Measurements from ENCODE around the gene CAPN10. TPM values are rescaled to one million over a fixed set of nuclear protein-coding genes. Genes with fewer than 3 reads are reported as not detected.

Gene CAPN10
- polyA plus RNA-seq, 3 donors, result 7.3 to 57.0 (median 7.4) TPM

- Mint-ChIP-seq H3K4me1 (peaks cover 22% of the 10 kb centered on the region), H3K27me3 (ENCODE audit: low read depth in 3 of 3) (peaks cover 0 to 2% (median 0%) of the 10 kb centered on the region in 3 donors), H3K27ac (peak overlapping the region in 2 of 7 donors; percentile 3 to 70), H3K4me3 (no peak overlapping the region), H3K36me3 (peaks cover 48 to 71% of the 10 kb centered on the region in 2 donors), H3K9me3 (no peaks in the 10 kb centered on the region)
- no peak overlapping the region for H3K27ac ChIP-seq (ENCODE audit: low read depth in 1 of 2, low read length in 2 of 2)
- no peak overlapping the region for H3K9ac ChIP-seq (ENCODE audit: insufficient read depth, low read length, poor library complexity, severe bottlenecking)
- H3K27me3 ChIP-seq (ENCODE audit: control insufficient read depth in 2 of 2, insufficient read depth in 2 of 2, low read length in 2 of 2), result no peaks in the 10 kb centered on the region
- no peaks in the 10 kb centered on the region for H3K9me3 ChIP-seq (replicated peaks in 1 of 2; ENCODE audit: control insufficient read depth in 1 of 2, insufficient read depth in 1 of 2, low read length in 2 of 2)
- H3K36me3 ChIP-seq (replicated peaks in 1 of 2; ENCODE audit: control insufficient read depth in 1 of 2, insufficient read depth in 2 of 2, low read length in 2 of 2), result peaks cover 53 to 73% of the 10 kb centered on the region in 2 donors
- peaks cover 63% of the 10 kb centered on the region for H3K79me2 ChIP-seq (ENCODE audit: insufficient read depth, low read length)
- H3K4me1 ChIP-seq (ENCODE audit: control insufficient read depth in 1 of 2, insufficient read depth in 2 of 2, low read length in 2 of 2), result peaks cover 17 to 20% of the 10 kb centered on the region in 2 donors
- H3K4me3 ChIP-seq (replicated peaks in 1 of 3; ENCODE audit: low read depth in 2 of 3, low read length in 3 of 3), result no peak overlapping the region
- no peak for TF ChIP-seq CTCF (IDR thresholded peaks at IDR 0.05)
- no peak overlapping the region for H3K4me2 ChIP-seq (replicated peaks; ENCODE audit: extremely low read depth, low read length, poor library complexity, severe bottlenecking)
- WGBS (ENCODE audit: insufficient coverage), result no CpG with 5 or more reads among the region's 6 CpGs
- intact Hi-C loops (cut with micrococcal nuclease), result no loop called here
- H4K20me1 ChIP-seq (ENCODE audit: insufficient read depth, low read length), result peaks cover 64% of the 10 kb centered on the region
- no peak for DNase-seq
- no peak overlapping the region for H2AFZ ChIP-seq (ENCODE audit: insufficient read depth, low read depth, low read length, poor library complexity, severe bottlenecking)
Measured at GRCh38 chr2:240591226-240591625, 4.7 kb downstream of the CAPN10 start.

- H3K36me3 ChIP-seq (replicated peaks in 1 of 2; ENCODE audit: control insufficient read depth in 1 of 2, insufficient read depth in 2 of 2, low read length in 2 of 2), result peaks cover 56 to 79% of the 10 kb centered on the region in 2 donors
Measured at GRCh38 chr2:240591784-240592183, 5.2 kb downstream of the CAPN10 start.

More at GRCh38 chr2:240591784-240592183, 5.2 kb downstream of the CAPN10 start:
- Histone ChIP-seq H3K27me3 (ENCODE audit: control insufficient read depth in 2 of 2, insufficient read depth in 2 of 2, low read length in 2 of 2) (no peaks in the 10 kb centered on the region), H3K4me2 (replicated peaks; ENCODE audit: extremely low read depth, low read length, poor library complexity, severe bottlenecking) (no peak overlapping the region), H2AFZ (ENCODE audit: insufficient read depth, low read depth, low read length, poor library complexity, severe bottlenecking) (no peak overlapping the region), H3K9me3 (replicated peaks in 1 of 2; ENCODE audit: control insufficient read depth in 1 of 2, insufficient read depth in 1 of 2, low read length in 2 of 2) (no peaks in the 10 kb centered on the region), H4K20me1 (ENCODE audit: insufficient read depth, low read length) (peaks cover 64% of the 10 kb centered on the region), H3K9ac (ENCODE audit: insufficient read depth, low read length, poor library complexity, severe bottlenecking) (no peak overlapping the region), H3K4me3 (replicated peaks in 1 of 3; ENCODE audit: low read depth in 2 of 3, low read length in 3 of 3) (no peak overlapping the region), H3K27ac (ENCODE audit: low read depth in 1 of 2, low read length in 2 of 2) (no peak overlapping the region), H3K79me2 (ENCODE audit: insufficient read depth, low read length) (peaks cover 63% of the 10 kb centered on the region), H3K4me1 (ENCODE audit: control insufficient read depth in 1 of 2, insufficient read depth in 2 of 2, low read length in 2 of 2) (peaks cover 17% of the 10 kb centered on the region in 2 donors)
- peaks cover 0 to 2% (median 0%) of the 10 kb centered on the region in 3 donors for H3K27me3 Mint-ChIP-seq (ENCODE audit: low read depth in 3 of 3)
- peak overlapping the region in 2 of 7 donors; percentile 42 to 91 for H3K27ac Mint-ChIP-seq
- WGBS (ENCODE audit: insufficient coverage), result 98% methylated on average over 13 of the region's 13 CpGs
- intact Hi-C loops (cut with micrococcal nuclease), result no loop called here
- DNase-seq, result no peak
- H3K4me1 Mint-ChIP-seq, result peaks cover 22% of the 10 kb centered on the region
- no peak overlapping the region for H3K4me3 Mint-ChIP-seq
- peaks cover 50 to 77% of the 10 kb centered on the region in 2 donors for H3K36me3 Mint-ChIP-seq
- TF ChIP-seq CTCF (IDR thresholded peaks at IDR 0.05), result no peak
- H3K9me3 Mint-ChIP-seq, result no peaks in the 10 kb centered on the region
